ENCODE measurements around the gene CSNK1A1.
"Not testable (repeated sequence)": the region's sequence is repeated elsewhere in the genome, so short reads cannot be mapped to it uniquely, and the experiment has no call there.

Gene CSNK1A1

GRCh38 chr5:149488645-149489306 is 62.5 kb downstream of the CSNK1A1 start:
- no peak for DNase-seq

DNA sequence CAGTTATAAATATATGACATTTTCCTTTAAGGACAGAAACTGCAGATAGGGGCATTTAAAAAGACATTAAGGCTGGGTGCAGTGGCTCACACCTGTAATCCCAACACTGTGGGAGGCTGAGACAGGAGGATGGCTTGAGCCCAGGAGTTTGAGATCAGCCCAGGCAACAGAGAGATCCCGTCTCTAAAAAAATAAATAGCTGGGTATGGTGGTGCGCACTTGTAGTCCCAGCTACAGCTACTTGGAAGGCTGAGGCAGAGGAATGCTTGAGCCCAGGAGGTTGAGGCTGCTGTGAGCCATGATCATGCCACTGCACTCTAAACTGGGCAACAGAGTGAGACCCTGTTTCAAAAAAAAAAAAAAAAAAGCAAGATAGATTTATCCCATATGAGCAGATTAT is 63.6 kb downstream of the CSNK1A1 start:
- DNase-seq: no peak

DNA sequence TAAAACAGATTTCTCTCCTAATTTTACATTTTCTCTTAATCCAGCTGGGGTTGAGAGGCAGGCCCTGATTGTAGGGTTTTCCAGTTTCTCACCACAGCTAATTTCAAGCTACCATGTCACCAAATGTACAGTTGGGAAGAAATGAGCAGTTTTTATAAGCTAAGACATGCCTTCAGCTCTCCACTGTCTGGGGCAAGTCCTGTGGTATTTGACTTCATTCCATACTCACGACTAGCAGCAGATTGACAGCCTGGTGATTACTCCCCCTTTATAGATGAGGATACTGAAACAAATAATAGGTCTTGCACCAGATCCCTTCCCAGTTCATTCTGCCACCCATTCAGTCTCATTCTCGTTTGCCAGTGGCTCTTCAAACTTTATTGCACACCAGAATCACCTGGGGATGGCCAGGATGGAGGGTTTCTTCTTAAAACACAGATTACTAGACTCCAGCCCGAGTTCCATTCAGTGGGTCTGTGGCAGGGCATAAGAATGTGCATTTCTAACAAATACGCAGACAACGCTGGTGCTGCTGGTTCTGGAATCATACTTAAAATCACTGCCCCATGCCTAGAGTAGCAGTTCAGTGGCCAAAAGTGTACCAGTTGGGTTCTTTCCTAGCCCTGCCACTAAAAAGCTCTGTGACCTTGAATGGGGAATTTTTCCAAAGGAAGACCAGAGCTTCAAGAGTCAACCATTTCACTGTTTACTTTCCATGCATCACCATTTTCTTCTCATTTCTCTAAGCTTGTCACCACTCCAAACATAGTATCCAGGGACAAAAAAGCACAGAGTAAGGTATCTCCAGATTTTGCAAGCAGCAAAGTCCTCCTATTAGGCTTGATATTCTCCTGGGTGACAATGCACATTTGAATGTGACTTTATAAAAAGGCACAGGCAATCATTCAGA is 64.3 kb downstream of the CSNK1A1 start:
- no peak for DNase-seq

GRCh38 chr5:149485655-149486615 is 65.3 kb downstream of the CSNK1A1 start:
- no peak for DNase-seq

DNA sequence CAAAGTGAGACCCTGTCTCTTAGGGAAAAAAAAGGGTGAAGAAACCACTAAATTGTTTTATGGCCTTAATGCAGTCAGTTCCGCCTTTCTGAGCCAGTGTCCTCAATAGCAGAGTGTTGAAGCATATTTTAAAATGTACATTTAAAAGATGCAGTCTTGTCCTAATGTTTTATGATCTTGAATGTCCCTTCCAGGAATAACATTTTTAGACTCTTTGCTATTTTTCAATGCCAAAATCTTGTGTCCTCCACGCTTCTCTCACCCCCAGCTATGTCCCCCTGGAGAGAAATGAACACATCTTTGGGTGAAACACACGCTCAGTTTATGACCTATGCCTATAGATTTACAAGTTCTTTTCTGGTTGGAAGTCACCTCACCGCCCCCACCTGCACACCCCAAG is 69.8 kb downstream of the CSNK1A1 start:
- DNase-seq: no peak

DNA sequence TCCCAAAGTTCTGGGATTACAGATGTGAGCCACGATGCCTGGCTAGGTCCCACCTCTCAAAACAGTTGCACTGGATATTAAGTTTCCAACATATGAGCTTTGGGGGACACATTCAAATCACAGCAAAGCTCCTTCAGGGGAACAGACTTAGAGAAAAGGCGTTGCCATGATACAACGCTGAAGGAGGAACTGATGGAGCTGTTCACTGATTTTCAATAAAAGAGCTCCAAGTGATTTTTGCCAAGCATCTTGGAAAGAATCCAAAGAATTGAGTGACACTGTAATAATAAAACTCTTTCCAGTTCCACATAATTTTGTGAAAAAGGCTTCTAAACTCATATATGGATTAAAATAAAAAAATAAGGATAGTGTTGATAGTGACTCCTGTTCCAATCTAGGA is 72.5 kb downstream of the CSNK1A1 start:
- no peak for DNase-seq

- DNase-seq: no peak
These were observed 75.5 kb downstream of the CSNK1A1 start for GRCh38 chr5:149475777-149476176.

DNA sequence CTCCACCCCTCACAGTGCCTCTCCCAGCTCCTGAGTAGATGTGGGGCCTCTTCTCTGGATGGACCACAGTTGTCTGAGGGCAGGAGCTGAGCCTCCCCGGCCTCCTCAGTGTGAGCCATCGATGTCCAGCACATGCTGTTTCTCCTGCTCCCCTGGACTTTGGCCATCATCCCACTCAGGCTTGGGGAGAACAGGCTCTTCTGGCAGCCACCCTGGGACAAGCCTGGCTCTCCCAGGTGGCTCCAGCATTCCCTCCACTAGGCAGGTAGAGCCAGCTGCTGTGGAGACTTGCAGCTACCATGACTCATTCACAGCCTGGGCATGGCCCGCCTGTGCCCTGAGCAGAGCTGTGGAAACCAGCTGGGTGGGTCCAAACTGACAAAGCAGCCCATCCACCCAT is 77.0 kb downstream of the CSNK1A1 start:
- no peak for DNase-seq

DNA sequence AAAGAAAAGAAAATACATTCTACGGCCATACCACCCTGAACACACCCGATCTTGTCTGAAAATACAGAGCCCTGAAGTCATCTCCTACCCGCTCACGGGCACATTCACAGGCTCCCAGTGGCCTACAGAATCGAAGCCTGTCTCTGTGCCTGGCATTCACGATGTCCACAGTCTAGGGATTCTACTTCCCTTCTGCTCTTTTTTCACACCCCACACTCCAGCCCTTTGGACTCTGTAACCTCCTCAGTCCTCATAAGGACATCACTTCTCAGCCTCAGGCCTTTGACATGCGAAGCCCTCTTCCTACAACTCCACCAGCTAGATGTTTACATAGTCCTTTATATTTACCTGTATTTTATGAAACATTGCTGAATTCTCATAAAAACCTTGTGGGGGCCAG is 77.8 kb downstream of the CSNK1A1 start:
- no peak for DNase-seq

DNA sequence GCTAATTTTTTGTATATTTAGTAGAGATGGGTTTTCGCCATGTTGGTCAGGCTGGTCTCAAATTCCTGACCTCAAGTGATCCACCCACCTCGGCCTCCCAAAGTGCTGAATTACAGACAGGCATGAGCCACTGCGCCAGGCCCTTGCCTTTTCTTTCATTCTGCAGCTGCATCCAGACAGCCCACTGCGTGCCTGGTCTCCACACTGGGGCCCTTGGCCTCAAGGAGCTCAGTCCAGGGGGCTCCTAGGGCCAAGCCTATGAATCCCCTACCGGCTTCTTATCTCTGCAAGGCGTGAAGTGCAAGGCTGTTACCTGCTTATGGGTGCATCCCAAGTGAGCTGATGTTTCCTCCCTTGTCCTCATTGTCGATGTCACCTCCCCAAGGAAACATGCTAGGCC is 78.8 kb downstream of the CSNK1A1 start:
- no peak for DNase-seq

DNA sequence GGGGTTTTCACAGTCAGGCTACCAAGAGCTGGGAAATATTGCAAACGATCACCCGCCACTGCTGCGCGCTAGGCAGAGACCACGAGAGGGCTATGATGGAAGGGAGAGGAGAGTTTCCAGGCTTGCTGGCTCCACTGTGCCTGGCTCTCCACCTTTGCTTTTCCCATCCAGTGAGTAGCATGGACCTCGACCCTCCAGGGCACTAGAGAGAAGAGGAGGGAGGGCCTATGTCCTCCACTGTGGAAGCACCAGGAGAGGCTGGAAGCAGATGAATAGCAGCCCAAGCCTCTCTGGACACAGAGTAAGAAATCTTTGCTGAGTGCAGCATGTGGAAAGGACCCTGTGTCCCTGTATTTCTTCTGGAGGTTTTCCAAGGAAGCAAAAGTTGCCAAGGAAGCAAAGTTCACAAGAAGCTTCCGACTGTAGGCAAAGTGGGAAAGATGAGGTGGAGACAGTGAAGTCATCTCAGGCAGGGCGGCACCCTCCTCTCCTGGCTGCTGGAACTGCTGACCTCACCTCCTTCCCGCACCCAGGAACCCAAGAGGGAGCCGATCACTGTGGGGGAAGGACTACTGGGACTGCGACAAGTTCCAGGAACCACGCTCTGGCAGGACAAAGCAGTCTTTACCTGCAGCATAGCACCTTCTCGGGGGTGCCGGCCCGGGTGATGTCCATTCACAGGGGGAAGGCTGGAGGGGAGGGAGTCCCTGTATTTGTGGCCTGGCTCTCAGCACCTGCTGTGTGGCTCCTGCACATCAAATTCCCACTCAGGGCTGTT is 79.6 kb downstream of the CSNK1A1 start:
- no peak for DNase-seq

DNA sequence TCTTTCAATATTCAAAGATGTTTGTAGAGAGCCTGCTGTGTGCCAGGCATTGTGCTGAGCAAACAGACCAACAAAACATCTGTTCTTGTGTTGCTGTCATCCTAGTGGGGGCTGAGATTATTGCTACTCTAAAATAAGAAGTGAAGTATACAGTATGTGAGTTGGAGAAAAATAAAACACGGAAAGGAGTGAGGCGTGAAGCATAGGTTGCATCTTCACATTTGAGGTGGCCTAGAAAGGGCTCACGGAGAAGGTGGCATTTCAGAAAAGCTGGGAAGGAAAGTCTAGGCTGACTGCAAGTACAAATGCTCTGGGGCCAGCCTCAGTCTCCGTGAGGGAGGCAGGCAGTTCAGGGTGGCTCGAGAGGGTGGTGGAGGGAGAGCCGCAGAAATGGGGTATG is 80.3 kb downstream of the CSNK1A1 start:
- DNase-seq: no peak

GRCh38 chr5:149466457-149466972 is 84.7 kb downstream of the CSNK1A1 start:
- peak; percentile 4 to 21 for DNase-seq

DNA sequence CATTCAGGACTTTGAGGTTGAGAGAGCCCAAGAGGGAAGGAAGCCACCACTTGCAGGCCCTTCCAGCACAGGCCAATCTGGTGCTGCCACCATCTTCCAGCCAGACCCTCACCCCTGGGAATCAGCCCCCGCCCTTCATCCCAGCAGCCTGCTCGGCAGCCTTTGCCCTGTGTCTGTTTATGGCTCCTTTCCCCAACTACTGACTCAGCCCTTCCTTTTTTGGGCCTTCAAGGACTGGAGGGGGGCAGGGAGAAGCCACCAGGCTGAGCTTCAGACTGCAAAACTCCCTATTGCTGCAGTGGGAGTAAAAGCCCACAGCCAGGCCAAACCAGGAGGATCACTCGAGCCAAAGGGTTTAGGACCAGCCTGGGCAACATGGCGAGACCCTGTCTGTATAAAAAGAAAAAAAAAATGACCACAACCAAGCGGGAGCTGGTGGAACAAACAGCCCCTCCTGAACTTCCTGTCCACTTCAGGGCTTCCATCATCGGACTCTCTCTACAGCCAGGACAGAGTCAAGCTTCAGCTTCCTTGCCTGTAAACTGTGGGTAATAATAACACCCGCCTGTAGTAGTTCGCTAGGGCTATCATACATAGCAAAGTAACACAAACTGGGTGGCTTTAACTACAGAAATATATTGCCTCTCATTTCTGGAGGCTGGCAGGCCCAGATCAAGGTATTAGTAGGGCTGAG is 86.3 kb downstream of the CSNK1A1 start:
- DNase-seq: no peak

DNA sequence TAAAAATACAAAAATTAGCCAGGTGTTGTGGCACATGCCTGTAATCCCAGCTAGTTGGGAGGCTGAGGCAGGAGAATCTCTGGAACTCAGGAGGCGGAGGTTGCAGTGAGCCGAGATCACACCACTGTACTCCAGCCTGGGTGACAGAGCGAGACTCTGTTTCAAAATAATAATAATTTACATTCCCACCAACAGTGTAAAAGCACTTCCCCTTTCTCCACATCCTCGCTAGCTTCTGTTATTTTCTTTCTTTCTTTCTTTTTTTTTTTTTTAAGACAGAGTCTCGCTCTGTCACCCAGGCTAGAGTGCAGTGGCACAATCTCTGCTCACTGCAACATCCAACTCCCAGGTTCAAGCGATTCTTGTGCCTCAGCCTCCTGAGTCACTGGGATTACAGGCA is 89.3 kb downstream of the CSNK1A1 start:
- not testable (repeated sequence) for DNase-seq

GRCh38 chr5:149459891-149460290 is 91.3 kb downstream of the CSNK1A1 start:
- DNase-seq: no peak

DNA sequence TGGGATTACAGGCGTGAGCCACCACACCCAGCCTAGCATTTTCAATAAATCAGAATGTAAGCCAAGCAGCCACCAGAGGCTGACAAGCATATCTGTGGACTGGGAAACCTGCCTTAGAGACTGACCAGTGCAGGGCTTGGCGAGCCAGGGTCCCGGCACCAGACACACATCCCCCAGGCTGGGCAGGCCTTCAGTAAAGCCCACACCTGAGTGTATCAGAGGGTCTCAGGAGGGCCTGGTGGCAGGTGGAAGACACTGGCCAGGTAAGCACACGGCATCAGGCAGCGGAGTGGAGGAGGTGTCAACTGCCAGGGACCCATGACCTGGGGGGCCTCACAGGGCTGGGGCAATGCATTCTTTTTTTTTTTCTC is 93.9 kb downstream of the CSNK1A1 start:
- DNase-seq: no peak

DNA sequence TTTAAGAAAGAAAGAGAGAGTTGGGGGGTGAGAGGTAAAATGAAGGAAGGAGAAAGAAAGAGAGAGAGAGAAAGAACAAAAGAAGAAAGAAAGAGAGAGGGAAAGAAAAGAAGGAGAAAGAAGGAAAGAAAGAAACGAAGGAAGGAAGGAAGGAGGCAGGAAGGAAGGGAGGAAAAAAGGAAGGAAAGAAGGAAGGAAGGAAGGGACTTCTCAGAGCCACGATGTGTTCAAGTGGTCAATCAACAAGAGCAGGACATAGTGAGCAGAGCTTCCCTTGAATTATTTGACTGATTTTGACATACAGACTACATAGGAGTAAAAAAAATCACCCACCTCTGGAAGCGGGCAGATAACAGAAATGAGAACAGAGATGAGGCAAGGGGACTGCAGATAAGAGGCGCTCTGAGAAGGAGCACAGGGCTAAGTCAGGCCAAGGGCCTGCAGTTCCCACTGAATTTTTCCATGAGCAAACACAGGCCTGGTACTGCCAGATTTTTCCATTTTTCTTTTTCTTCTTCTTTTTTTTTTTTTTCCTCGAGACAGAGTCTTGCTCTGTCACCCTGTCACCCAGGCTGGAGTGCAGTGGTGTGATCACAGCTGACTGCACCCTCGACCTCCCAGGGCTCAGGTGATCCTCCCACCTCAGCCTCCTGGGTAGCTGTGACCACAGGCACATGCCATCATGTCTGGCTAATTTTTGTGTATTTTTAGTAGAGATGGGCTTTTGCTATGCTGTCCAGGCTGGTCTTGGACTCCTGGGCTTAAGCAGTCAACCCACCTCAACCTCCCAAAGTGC is 94.4 kb downstream of the CSNK1A1 start:
- no peak for DNase-seq

DNA sequence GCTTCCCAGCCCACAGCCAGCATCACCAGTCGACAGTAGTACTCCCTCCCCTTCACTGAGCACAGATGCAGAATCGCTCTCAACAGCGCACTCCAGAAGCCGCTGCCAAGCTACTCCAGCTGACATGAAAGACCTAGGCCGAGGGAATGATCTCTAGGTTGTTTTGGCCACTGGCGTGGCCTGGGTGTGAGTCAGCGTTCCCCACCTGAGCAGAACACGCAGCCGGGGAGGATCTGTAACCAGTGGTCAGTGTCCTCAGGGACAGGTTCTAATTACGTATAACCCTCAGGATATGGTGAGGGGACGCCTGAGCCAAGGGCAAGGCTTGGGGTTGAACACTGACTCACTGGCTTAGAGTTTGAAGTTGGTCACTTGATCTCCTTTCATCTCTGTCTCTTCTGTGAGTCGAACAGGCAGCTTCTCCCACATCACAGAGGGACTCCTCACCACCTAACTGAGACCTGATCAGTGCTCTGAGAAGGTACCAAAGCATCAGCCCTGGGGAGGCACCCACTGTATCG is 95.3 kb downstream of the CSNK1A1 start:
- DNase-seq: no peak

DNA sequence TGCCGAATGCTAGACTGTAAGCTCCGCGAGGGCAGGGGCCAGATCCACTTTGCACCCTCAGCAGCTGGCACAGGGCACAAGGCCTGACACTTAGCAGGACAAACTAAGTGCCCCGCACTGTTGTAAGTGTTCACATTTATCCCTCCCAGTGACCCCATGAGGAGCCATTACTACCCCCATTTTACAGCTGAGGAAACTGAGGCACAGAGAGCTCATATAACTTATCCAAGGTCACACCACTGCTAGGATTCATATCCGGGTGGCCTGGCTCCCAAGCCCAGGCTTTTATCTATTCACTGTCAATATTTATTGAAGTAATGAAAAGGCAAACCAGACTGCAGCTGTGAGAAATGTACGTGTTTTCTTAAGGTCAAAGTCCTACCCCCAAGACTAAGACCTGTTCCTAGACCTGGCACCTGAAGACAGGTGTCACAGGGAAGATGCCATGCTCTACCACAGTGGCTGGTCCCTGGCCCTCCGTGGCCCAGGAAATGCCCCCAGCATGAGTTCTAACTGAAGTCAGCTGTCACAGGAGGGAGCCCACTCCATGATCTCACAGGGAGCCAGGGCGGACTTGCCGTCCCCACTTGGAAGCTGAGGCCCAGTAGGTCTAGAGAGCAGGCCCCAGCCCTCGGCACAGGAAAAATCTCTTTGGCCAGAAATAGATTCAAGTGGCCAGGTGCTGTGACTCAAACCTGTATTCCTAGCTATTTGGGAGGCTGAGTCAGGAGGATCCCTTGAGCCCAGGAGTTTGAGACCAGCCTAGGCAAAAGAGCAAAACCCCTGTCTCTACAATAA is 97.4 kb downstream of the CSNK1A1 start:
- DNase-seq: no peak

All from activated CD4-positive, alpha-beta T cell treated with anti-CD3 and anti-CD28 coated beads for 4 hours (primary cell).